HG02759 (cell line): ENCODE data around the gene RBM47.

ENCODE experiments used
- ATAC-seq: cut with Tn5 transposase; IDR thresholded peaks from one replicate; pipeline ENCODE4 v1.9.1; 2021; ENCODE audit warnings: mild to moderate bottlenecking, moderate library complexity; ENCODE audit not compliant: unreplicated experiment

Gene RBM47

GRCh38 chr4:40626183-40626990 is 3.3 kb downstream of the RBM47 start:
- no peak for ATAC-seq

GRCh38 chr4:40623707-40624106 is 6.0 kb downstream of the RBM47 start:
- no peak for ATAC-seq

GRCh38 chr4:40622913-40623312 is 6.8 kb downstream of the RBM47 start:
- peak; percentile 33 for ATAC-seq

GRCh38 chr4:40621592-40622512 is 7.8 kb downstream of the RBM47 start:
- ATAC-seq, result peak; percentile 73

- ATAC-seq, result no peak
These were observed 8.5 kb downstream of the RBM47 start for GRCh38 chr4:40621229-40621591.

- no peak for ATAC-seq
These were observed 10.1 kb downstream of the RBM47 start for GRCh38 chr4:40619600-40619999.

- ATAC-seq, result no peak
These were observed 11.8 kb downstream of the RBM47 start for GRCh38 chr4:40617872-40618271.

GRCh38 chr4:40614031-40614430 is 15.6 kb downstream of the RBM47 start:
- ATAC-seq, result no peak

GRCh38 chr4:40613456-40613855 is 16.2 kb downstream of the RBM47 start:
- ATAC-seq, result no peak

GRCh38 chr4:40612831-40613230 is 16.8 kb downstream of the RBM47 start:
- no peak for ATAC-seq

GRCh38 chr4:40612283-40612682 is 17.4 kb downstream of the RBM47 start:
- no peak for ATAC-seq

- no peak for ATAC-seq
These were observed 21.0 kb downstream of the RBM47 start for GRCh38 chr4:40608628-40609027.

GRCh38 chr4:40607221-40607620 is 22.4 kb downstream of the RBM47 start:
- no peak for ATAC-seq

- ATAC-seq, result no peak
These were observed 23.4 kb downstream of the RBM47 start for GRCh38 chr4:40606239-40606767.

- ATAC-seq, result no peak
These were observed 26.4 kb downstream of the RBM47 start for GRCh38 chr4:40603281-40603680.

- no peak for ATAC-seq
These were observed 28.0 kb downstream of the RBM47 start for GRCh38 chr4:40601641-40602040.

GRCh38 chr4:40600850-40601249 is 28.8 kb downstream of the RBM47 start:
- ATAC-seq, result no peak

GRCh38 chr4:40599431-40599830 is 30.2 kb downstream of the RBM47 start:
- no peak for ATAC-seq

GRCh38 chr4:40596522-40596921 is 33.1 kb downstream of the RBM47 start:
- ATAC-seq, result no peak

- ATAC-seq, result no peak
These were observed 33.7 kb downstream of the RBM47 start for GRCh38 chr4:40595981-40596380.

- no peak for ATAC-seq
These were observed 35.1 kb downstream of the RBM47 start for GRCh38 chr4:40594261-40595178.
